OCI-LY3 (cell line): Measurements from ENCODE around the gene SPSB1.

Experiments
- CTCF ChIP-seq: fragments of 200-600, 300-600 bp; sonication (generic); IDR thresholded peaks from 2 replicates; pipeline ENCODE4 v1.5.1; 2014; ENCODE audit warnings: antibody characterized with exemption, low read length, low read depth
- EZH2phosphoT487 ChIP-seq: fragments of 200-600 bp; shearing (Covaris generic); IDR thresholded peaks from 2 replicates; pipeline ENCODE4 v1.6.1; 2018; ENCODE audit warnings: antibody characterized with exemption, mixed run types, low read depth

DNA sequence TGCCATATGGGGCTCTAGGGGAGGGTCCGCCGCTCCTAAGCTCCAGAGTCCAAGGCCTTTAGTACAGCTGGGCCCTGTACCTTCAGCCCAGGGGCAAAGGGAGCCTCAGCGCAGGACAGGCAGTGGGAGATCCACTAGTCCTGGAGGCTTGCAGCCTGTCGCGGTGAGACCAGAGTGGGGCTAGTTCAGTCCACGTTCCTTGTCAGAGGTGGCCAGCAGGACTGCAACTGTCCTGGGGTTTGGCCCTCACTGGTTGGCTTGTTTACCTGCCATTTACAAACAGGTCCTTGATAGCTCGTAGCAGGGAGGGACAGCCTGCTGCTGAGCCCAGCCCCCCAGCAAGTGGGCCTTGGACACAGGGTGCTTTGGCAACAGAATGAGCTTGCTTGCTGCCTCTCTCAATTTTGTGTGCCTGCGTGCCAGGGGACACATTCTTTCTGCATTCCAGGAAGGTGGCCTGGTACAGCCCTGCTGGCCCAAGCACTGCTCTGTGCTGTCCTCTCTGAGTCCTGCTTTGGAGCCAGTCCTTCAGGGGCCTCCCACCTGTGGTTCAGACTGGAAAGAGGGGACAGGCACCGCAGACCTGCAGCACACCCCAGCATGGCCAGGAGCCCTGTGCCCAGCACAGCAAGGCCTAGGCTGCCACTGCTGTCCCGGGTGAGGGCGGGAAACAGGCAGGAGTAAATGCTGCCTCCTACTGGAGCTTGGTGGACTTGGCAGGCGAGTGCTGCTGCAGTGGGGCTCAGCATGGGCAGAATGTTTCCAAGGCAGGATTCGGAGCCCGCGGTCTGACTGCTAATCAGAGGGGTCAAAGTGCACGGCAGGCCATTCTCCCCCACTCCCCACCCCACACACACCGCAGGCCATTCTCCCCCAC, 42.9 kb upstream of the SPSB1 start:
- TF ChIP-seq CTCF, result peak; percentile 18; the same call in 1 of the 2 replicates
- no peak for TF ChIP-seq EZH2phosphoT487
